Measurements from ENCODE around the gene EXOC4. TPM values are rescaled to one million over a fixed set of nuclear protein-coding genes. Genes with fewer than 3 reads are reported as not detected.

EXOC4 gene
- total RNA-seq, 1 experiment from 2014 or later: 75.8 TPM

DNA sequence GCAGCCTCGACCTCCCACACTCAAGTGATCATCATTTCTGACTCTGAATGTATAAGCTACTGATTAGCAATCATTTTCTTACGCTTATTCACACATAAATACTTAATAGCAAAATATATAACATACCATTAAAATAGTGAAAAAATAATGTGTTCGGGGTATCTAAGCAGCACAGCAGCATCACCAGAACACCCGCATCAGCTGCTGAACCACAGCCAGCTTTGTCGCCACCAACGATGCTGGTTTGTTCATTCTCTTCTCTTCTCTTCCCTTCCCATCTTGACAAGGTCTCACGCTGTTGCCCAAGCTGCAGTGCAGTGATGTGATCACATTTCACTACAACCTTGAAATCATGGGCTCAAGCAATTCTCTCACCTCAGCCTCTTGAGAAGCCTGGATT is 449.2 kb downstream of the EXOC4 start:
- H3K36me3 Mint-ChIP-seq (ENCODE audit: insufficient read depth in 1 of 3, low read depth in 3 of 3): no peaks in the 10 kb centered on the region
- WGBS (ENCODE audit: extremely low coverage, insufficient read length, low lambda C conversion rate): no CpG with 5 or more reads among the region's 7 CpGs

More for the DNA sequence above, 449.2 kb downstream of the EXOC4 start:
- no peaks in the 10 kb centered on the region for H3K9me3 Mint-ChIP-seq
- H3K9me3 ChIP-seq (ENCODE audit: control insufficient read depth, low read depth, low read length): no peaks in the 10 kb centered on the region
- H4K5ac ChIP-seq (ENCODE audit: insufficient read length, low read depth, low read length): no peak overlapping the region
- H3K79me2 ChIP-seq (ENCODE audit: insufficient read depth, low read length): no peaks in the 10 kb centered on the region
- H3K23me2 ChIP-seq (ENCODE audit: insufficient read length, low read depth, low read length, poor library complexity, severe bottlenecking): no peaks in the 10 kb centered on the region
- H2BK120ac ChIP-seq (ENCODE audit: low read depth, low read length, poor library complexity, severe bottlenecking): no peak overlapping the region
- no peak overlapping the region for H3K4ac ChIP-seq (ENCODE audit: low read depth, low read length)
- no peak for TF ChIP-seq CTCF (conservative IDR thresholded peaks at IDR 0.05)
- no peaks in the 10 kb centered on the region for H3K27me3 ChIP-seq (ENCODE audit: insufficient read depth, low read length)
- no peak overlapping the region for H3T11ph ChIP-seq (ENCODE audit: low read length)
- no peak overlapping the region for H2BK5ac ChIP-seq (ENCODE audit: insufficient read length, low read length)
- H3K14ac ChIP-seq (ENCODE audit: insufficient read depth, low read length): no peak overlapping the region
- no peak overlapping the region for H2BK15ac ChIP-seq (ENCODE audit: low read depth, low read length)
- no peaks in the 10 kb centered on the region for H3K27me3 Mint-ChIP-seq (ENCODE audit: low read depth)
- H3K4me1 ChIP-seq (ENCODE audit: insufficient read depth, low read length): no peaks in the 10 kb centered on the region
- no peak for DNase-seq
- no peak overlapping the region for H2AK5ac ChIP-seq (ENCODE audit: insufficient read length, low read length)
- H2BK20ac ChIP-seq (ENCODE audit: low read depth, low read length, poor library complexity, severe bottlenecking): no peak overlapping the region
- H3K79me1 ChIP-seq (ENCODE audit: insufficient read depth, low read depth, low read length, poor library complexity, severe bottlenecking): no peaks in the 10 kb centered on the region
- no peak overlapping the region for H4K8ac ChIP-seq (replicated peaks; ENCODE audit: insufficient read length, low read depth, low read length)
- no peak overlapping the region for H3K27ac Mint-ChIP-seq
- no peak overlapping the region for H3K4me3 Mint-ChIP-seq
- no peak overlapping the region for H2AFZ ChIP-seq (ENCODE audit: low read length)
- H2BK12ac ChIP-seq (ENCODE audit: insufficient read length, low read depth, low read length): no peak overlapping the region
- H3K56ac ChIP-seq (ENCODE audit: insufficient read length, low read depth, low read length): no peak overlapping the region
- no peaks in the 10 kb centered on the region for H4K20me1 ChIP-seq (ENCODE audit: control insufficient read depth, insufficient read depth, insufficient read length)
- no peak overlapping the region for H3K9ac ChIP-seq (ENCODE audit: extremely low read depth, insufficient read length, low read length)
- no peak overlapping the region for H3K4me2 ChIP-seq (ENCODE audit: insufficient read depth, insufficient read length, low read length)
- no peak overlapping the region for H3K27ac ChIP-seq (ENCODE audit: insufficient read length, low read depth, low read length)
- no peak overlapping the region for H3K18ac ChIP-seq (ENCODE audit: insufficient read length, low read depth, low read length)
- no peak overlapping the region for H4K91ac ChIP-seq (ENCODE audit: insufficient read length, low read depth, low read length)
- peaks cover 6% of the 10 kb centered on the region in 2 experiments for H3K4me1 Mint-ChIP-seq
- H3K23ac ChIP-seq (ENCODE audit: insufficient read length, low read depth, low read length): no peak overlapping the region
